ENCODE results near the gene ZFP92. TPM values are rescaled to one million over a fixed set of nuclear protein-coding genes. Genes with fewer than 3 reads are reported as not detected.

Gene ZFP92
- 0.33 and 0.57 TPM in 2 replicates for total RNA-seq

GRCh38 chrX:153411255-153411987 lies at the start of gene ZFP92:
Gene ZFP92 (plus strand): TSS chrX:153411472. CDS start chrX:153418323, 6,851 bp downstream.

GRCh38 chrX:153401133-153401764 lies 10.0 kb upstream of the ZFP92 start, which contains the start of gene PNMA6E:
Gene PNMA6E (minus strand): TSS chrX:153401350. CDS start chrX:153398849, 2,501 bp downstream.

GRCh38 chrX:153445856-153446635 lies 34.8 kb downstream of the ZFP92 start, which contains the start of gene TREX2:
Gene TREX2 (minus strand): TSS chrX:153446056. CDS start chrX:153445430, 626 bp downstream.

Small RNA genes lying within 50 kb of the gene (small RNA-seq; reads per million reads assigned to genes)
- gene RN7SL667P = not detected

Other genes with a start within 250 kb of the ZFP92 start
- gene MAGEA1, start 232.2 kb upstream of the ZFP92 start, total RNA-seq = not detected in 2 replicates
- gene PNMA6F, start 89.7 kb upstream of the ZFP92 start, total RNA-seq = not detected in 2 replicates
- 8.9 and 9.1 TPM in 2 replicates for gene ZNF275, start 77.3 kb upstream of the ZFP92 start, total RNA-seq
- not detected in 2 replicates for gene PNMA6E, start 10.1 kb upstream of the ZFP92 start, total RNA-seq
- gene TREX2, start 34.6 kb downstream of the ZFP92 start, total RNA-seq = 2.0 and 5.9 TPM in 2 replicates
- gene HAUS7, start 59.1 kb downstream of the ZFP92 start, total RNA-seq = 17.3 and 23.3 TPM in 2 replicates
- 71.8 and 339 TPM in 2 replicates for gene BGN, start 83.5 kb downstream of the ZFP92 start, total RNA-seq
- not detected in 2 replicates for gene ATP2B3, start 106.2 kb downstream of the ZFP92 start, total RNA-seq
- gene CCNQ, start 187.7 kb downstream of the ZFP92 start, total RNA-seq = 34.7 and 38.2 TPM in 2 replicates
- gene DUSP9, start 235.7 kb downstream of the ZFP92 start, total RNA-seq = 0.19 and 0.33 TPM in 2 replicates